ENCODE data around the gene ARHGEF28.

ARHGEF28 gene

GRCh38 chr5:73592551-73592950, 33.4 kb upstream of the ARHGEF28 start:
- Histone ChIP-seq H3K36me3 (no peaks in the 10 kb centered on the region), H3K9me3 (no peaks in the 10 kb centered on the region), H3K4me1 (ENCODE audit: control insufficient read depth in 1 of 2, insufficient read depth in 1 of 2, low read depth in 1 of 2, low read length in 1 of 2) (no peaks in the 10 kb centered on the region), H3K27me3 (no peaks in the 10 kb centered on the region), H3K27ac (no peak overlapping the region), H3K4me3 (ENCODE audit: low read depth in 1 of 2, low read length in 1 of 2) (no peak overlapping the region)
- no peak for TF ChIP-seq CTCF (IDR thresholded peaks at IDR 0.05)

- no peaks in the 10 kb centered on the region for H3K27me3 ChIP-seq
- no peaks in the 10 kb centered on the region for H3K9me3 ChIP-seq
- no peak overlapping the region for H3K4me3 ChIP-seq (ENCODE audit: low read depth in 1 of 2, low read length in 1 of 2)
- H3K27ac ChIP-seq = no peak overlapping the region
- no peaks in the 10 kb centered on the region for H3K36me3 ChIP-seq
- H3K4me1 ChIP-seq (ENCODE audit: control insufficient read depth in 1 of 2, insufficient read depth in 1 of 2, low read depth in 1 of 2, low read length in 1 of 2) = no peaks in the 10 kb centered on the region
- TF ChIP-seq CTCF (IDR thresholded peaks at IDR 0.05) = no peak
Observed at GRCh38 chr5:73596705-73597328, 29.2 kb upstream of the ARHGEF28 start.

GRCh38 chr5:73599380-73599779, 26.6 kb upstream of the ARHGEF28 start:
- Histone ChIP-seq H3K9me3 (no peaks in the 10 kb centered on the region), H3K27ac (no peak overlapping the region), H3K4me3 (ENCODE audit: low read depth in 1 of 2, low read length in 1 of 2) (no peak overlapping the region), H3K4me1 (ENCODE audit: control insufficient read depth in 1 of 2, insufficient read depth in 1 of 2, low read depth in 1 of 2, low read length in 1 of 2) (peaks cover 0 to 14% of the 10 kb centered on the region in 2 experiments), H3K36me3 (no peaks in the 10 kb centered on the region), H3K27me3 (no peaks in the 10 kb centered on the region)
- no peak for TF ChIP-seq CTCF (IDR thresholded peaks at IDR 0.05)

- peaks cover 0 to 14% of the 10 kb centered on the region in 2 experiments for H3K4me1 ChIP-seq (ENCODE audit: control insufficient read depth in 1 of 2, insufficient read depth in 1 of 2, low read depth in 1 of 2, low read length in 1 of 2)
- H3K27ac ChIP-seq = no peak overlapping the region
- no peaks in the 10 kb centered on the region for H3K9me3 ChIP-seq
- H3K27me3 ChIP-seq = no peaks in the 10 kb centered on the region
- H3K36me3 ChIP-seq = no peaks in the 10 kb centered on the region
- no peak overlapping the region for H3K4me3 ChIP-seq (ENCODE audit: low read depth in 1 of 2, low read length in 1 of 2)
- TF ChIP-seq CTCF (IDR thresholded peaks at IDR 0.05) = no peak
Observed at GRCh38 chr5:73603998-73604397, 22.0 kb upstream of the ARHGEF28 start.

- no peaks in the 10 kb centered on the region for H3K36me3 ChIP-seq
- H3K4me1 ChIP-seq (ENCODE audit: control insufficient read depth in 1 of 2, insufficient read depth in 1 of 2, low read depth in 1 of 2, low read length in 1 of 2) = peaks cover 0 to 14% of the 10 kb centered on the region in 2 experiments
- no peak for TF ChIP-seq CTCF (IDR thresholded peaks at IDR 0.05)
- H3K9me3 ChIP-seq = no peaks in the 10 kb centered on the region
- no peak overlapping the region for H3K4me3 ChIP-seq (ENCODE audit: low read depth in 1 of 2, low read length in 1 of 2)
- no peaks in the 10 kb centered on the region for H3K27me3 ChIP-seq
- H3K27ac ChIP-seq = no peak overlapping the region
Observed at GRCh38 chr5:73605223-73606087, 20.5 kb upstream of the ARHGEF28 start.
